GM18951 (cell line): Measurements from ENCODE around the gene MATR3.
"Not testable (repeated sequence)": the region's sequence is repeated elsewhere in the genome, so short reads cannot be mapped to it uniquely, and the experiment has no call there.

Experiments used
- POLR2A ChIP-seq: IDR thresholded peaks from 4 replicates; pipeline ENCODE4 v1.6.1; 2011; ENCODE audit warnings: mild to moderate bottlenecking; ENCODE audit not compliant: insufficient read length, insufficient read depth; ENCODE audit errors: extremely low read depth
- in situ Hi-C: fragments of 300-500 bp; cut with MboI; formaldehyde crosslinking; loops from one replicate; pipeline ENCODE4 v1.12.0; 2022; ENCODE audit warnings: low sequenced_read_pairs, mixed read lengths, inconsistent platforms; ENCODE audit not compliant: unreplicated experiment

MATR3 gene

GRCh38 chr5:139296862-139297326 is 3.4 kb downstream of the MATR3 start:
- in situ Hi-C loops, result no loop called here
- TF ChIP-seq POLR2A, result no peak

GRCh38 chr5:139297439-139298133 is 4.0 kb downstream of the MATR3 start:
- in situ Hi-C loops, result no loop called here
- TF ChIP-seq POLR2A, result no peak

DNA sequence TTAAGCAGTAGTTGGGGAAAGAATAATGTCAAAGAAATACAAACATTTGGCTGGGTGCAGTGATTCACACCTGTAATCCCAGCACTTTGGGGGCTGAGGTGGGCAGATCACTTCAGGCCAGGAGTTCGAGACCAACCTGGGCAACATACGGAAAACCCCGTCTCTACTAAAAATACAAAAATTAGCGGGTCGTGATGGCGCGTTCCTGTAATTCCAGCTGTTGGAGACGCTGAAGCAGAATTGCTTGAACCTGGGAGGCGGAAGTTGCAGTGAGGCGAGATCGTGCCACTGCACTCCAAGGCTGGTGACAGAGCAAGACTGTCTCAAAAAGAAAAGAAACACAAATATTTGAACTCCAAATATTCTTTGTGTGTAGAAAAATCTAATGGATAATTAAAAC is 4.7 kb downstream of the MATR3 start:
- in situ Hi-C loops, result no loop called here
- TF ChIP-seq POLR2A, result no peak

DNA sequence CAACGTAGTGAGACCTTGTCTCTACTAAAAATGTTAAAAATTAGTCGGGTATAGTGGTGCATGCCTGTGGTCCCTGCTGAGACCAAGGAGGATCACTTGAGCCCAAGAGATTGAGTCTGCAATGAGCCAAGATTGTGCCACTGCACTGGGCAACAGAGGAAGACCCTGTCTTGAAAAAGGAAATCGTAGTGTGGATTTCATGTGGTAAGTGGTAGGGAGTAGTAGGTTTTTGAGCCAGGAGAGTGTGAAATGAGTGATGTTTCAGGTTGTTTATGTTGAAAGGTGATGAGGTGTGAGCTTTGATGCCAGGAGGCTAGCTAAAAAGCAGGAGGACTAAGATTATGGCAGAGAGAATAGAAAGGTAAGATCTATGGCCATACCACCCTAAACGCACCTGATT is 5.9 kb downstream of the MATR3 start:
- no peak for TF ChIP-seq POLR2A
- in situ Hi-C loops, result no loop called here

DNA sequence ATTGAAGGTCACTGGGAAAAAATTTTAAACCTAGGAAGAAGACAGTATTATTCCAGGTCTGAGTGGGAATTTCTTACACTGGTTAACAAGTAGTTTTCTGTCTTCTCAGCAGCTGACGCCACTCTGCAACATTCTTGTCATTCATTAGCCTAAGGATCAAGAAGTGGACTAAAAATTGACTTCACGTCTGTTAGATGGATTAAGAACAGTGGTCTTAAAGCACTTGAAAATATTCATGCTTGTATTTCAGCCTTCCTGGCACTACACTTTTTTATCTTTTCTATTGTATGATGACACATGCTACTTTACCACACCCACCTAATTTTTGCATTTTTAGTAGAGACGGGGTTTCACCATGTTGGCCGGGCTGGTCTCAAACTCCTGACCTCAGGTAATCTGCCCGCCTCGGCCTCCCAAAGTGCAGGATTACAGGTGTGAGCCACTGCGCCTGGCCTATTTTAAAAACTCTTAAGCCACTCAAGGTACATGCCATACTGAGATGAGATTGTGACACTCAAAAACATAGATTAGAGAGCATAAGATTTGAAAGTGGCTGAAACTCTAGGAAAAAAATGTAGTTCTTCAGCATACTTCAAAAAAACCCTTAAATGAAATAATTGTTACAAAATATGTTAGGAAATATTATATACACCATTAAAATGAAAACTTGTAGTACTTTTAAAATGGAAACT is 8.4 kb downstream of the MATR3 start:
- in situ Hi-C loops, result no loop called here
- TF ChIP-seq POLR2A, result no peak

DNA sequence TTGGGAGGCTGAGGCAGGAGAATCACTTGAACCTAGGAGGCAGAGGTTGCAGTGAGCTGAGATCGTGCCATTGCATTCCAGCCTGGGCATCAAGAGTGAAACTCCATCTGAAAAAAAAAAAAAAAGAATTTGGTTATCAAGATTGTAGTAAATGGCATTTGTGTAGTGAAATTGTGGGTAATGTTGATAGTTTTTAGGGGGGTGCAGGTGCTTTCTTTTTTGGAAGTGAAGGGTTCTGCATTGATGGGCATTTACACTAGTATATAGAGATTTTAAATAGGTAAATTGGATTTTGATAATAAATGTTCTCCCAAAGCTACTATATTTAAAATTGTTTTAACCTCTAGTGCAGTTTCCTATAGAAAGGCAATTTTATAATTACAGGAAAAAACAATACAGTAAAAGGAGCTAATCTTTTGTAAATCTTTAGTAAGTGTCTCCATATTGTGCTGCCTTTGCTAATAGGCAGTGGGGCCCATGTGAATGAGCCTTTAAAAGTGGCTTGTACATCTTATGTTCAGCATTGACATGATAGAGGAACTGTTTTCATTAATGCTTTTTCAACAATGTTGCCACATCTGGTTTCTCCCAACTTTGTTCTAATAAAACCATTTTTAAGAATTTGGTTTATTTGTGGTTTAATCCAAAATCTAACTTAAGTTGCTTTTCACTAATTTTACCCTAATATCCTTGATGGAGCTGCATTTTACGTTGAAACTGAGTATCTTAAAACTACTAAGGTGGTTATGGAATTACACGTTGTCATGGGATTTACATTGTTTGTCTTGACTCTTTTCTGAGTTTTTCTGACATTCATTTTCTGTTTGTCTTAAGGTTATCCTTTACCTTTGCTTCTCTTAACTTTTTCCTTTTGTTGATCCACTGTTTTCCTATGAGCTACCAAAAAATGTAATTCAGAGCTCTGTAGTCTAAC is 11.1 kb downstream of the MATR3 start:
- no peak for TF ChIP-seq POLR2A
- in situ Hi-C loops, result no loop called here

GRCh38 chr5:139306197-139306596 is 12.7 kb downstream of the MATR3 start:
- TF ChIP-seq POLR2A, result no peak
- in situ Hi-C loops, result no loop called here

GRCh38 chr5:139306628-139307379 is 13.3 kb downstream of the MATR3 start:
- TF ChIP-seq POLR2A, result no peak
- in situ Hi-C loops, result no loop called here

- in situ Hi-C loops, result no loop called here
- no peak for TF ChIP-seq POLR2A
Measured at GRCh38 chr5:139308797-139309196, 15.3 kb downstream of the MATR3 start.

DNA sequence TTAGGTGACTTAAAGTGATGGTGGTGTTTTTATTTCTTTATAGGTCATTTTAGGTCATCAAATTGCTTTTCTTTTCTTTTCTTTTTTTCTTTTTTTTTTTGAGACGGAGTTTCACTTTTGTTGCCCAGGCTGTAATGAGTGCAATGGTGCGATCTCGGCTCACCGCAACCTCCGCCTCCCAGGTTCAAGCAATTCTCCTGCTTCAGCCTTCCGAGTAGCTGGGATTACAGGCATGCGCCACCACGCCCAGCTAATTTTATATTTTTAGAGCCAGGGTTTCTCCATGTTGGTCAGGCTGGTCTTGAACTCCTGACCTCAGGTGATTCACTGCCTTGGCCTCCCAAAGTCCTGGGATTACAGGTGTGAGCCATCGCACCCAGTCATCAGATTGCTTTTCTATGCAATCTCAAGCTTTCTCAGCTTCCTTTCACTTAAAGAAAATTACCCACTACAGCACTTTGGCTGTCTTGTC is 17.2 kb downstream of the MATR3 start:
- in situ Hi-C loops, result not testable (repeated sequence)

- in situ Hi-C loops, result no loop called here
Measured at GRCh38 chr5:139312075-139312474, 18.5 kb downstream of the MATR3 start.

DNA sequence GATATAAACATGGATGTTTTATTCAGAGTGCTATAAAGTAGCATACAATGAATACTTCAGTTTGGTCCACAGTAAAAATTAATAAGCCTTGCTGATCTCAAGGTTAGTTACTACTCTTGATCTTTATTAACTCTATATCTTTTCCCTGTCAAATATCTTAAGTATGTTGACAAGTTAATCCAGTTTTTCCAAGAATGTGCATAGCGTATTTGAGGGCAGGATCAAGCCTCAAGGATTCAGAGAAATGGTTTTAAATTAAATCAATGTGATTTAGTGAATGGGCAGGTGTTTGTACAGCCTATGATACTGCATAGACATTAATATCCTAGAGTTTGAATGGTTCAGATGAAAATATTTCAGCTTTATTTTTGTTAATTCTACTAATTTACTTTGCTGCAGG is 20.7 kb downstream of the MATR3 start:
- TF ChIP-seq POLR2A, result no peak
- in situ Hi-C loops, result no loop called here

More at GRCh38 chr5:139312075-139312474, 18.5 kb downstream of the MATR3 start:
- no peak for TF ChIP-seq POLR2A

- in situ Hi-C loops, result no loop called here
- TF ChIP-seq POLR2A, result no peak
Measured at GRCh38 chr5:139315056-139315615, 21.6 kb downstream of the MATR3 start.

DNA sequence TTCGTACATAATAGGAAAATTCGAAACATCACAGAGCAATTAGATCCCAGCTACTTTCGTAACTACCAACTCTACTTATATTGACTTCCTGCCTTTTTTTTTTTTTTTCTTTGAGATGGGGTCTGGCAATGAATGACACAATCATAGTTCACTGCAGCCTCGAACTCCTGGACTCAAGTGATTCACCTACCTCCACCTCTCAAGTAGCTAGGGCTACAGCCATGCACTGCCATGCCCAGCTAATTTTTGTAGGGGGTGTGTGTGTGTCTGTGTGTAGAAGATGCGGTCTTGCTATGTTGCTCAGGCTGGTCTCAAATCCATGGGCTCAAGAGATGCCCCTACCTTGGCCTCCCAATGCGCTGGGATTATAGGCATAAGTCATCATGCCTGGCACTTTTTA is 42.3 kb downstream of the MATR3 start:
- in situ Hi-C loops, result no loop called here
- TF ChIP-seq POLR2A, result no peak
